ENCODE results near the gene FUOM.
A peak's percentile ranks its signal among the peaks of the same experiment; 100 is the strongest.

Gene FUOM

DNA sequence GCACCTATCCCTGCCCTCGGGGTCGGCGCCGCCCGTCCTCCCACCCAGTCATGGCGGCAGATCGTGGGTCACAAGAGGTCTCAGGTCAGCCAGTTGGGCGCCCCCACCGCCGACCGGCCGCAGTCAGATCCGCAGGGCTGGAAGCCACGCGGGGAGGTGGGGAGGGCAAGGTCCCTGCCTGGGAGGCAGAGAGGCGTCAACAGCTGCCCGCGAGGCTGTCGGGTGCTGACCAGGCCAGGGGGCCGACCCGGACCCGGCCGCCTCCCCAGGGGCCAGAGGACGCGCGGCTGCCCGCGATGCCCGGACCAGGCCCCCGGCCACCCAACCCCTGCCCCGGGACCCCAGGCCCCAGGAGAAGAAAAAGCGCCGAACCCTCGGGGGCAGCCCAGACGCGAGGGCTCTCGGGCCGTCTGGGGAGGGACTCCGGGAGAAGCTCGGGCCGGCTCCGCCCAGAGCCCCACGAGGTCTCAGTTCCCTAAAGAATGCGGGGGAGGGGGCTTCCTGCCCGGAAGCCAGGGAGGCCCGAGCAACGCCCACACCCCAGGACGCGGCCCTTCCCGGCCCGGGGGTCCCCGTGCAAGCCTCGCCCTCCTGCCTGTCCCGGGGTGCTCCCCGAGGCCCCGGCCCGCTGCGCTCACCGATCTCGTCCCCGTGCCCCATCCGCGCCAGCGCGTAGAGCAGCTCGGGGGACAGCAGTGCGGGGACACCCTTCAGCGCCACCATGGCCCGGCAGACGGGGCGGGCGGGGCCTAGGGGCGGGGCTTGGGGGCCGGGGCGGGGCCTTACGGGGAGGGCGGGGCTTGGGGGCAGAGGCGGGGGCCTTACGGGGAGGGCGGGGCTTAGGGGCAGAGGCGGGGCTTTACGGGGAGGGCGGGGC is at the start of gene FUOM:
FUOM (minus strand) TSS at position 735 of the 877 bp plus-strand sequence; CDS start at position 723, 12 bp downstream.
- no peak for DNase-seq (ENCODE audit: low read depth)

DNA sequence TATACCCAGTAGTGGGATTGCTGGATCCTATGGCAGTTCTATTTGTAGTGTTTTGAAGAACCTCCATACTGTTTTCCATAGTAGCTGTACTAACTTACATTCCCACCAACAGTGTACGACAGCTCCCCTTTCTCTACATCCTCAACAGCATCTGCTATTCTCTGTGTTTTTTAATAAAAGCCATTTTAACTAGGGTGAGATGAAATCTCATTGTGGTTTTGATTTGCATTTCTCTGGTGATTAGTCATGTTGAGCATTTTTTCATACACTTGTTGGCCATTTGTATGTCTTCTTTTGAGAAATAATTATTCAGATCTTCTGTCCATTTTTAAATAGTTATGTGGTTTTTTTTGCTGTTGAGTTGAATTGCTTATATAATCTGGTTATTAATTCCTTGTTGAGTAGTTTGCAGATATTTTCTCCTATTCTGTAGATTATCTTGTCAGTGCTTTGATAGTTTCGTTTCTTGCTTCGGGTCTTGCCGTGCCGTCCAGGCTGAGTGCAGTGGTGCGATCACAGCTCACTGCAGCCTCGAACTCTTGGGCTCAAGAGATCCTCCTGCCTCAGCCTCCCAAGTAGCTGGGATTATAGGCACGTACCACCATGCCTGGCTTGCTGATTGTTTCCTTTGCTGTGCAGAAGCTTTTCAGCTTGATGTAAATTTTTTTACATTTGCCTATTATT is 48.2 kb upstream of the FUOM start:
- peak; percentile 16 for DNase-seq (ENCODE audit: low read depth)

GRCh38 chr10:133405272-133405671 is 47.5 kb upstream of the FUOM start:
- no peak for DNase-seq (ENCODE audit: low read depth)

GRCh38 chr10:133403784-133404183 is 46.0 kb upstream of the FUOM start:
- no peak for DNase-seq (ENCODE audit: low read depth)

- no peak for DNase-seq (ENCODE audit: low read depth)
Observed at GRCh38 chr10:133403359-133403758, 45.5 kb upstream of the FUOM start.

DNA sequence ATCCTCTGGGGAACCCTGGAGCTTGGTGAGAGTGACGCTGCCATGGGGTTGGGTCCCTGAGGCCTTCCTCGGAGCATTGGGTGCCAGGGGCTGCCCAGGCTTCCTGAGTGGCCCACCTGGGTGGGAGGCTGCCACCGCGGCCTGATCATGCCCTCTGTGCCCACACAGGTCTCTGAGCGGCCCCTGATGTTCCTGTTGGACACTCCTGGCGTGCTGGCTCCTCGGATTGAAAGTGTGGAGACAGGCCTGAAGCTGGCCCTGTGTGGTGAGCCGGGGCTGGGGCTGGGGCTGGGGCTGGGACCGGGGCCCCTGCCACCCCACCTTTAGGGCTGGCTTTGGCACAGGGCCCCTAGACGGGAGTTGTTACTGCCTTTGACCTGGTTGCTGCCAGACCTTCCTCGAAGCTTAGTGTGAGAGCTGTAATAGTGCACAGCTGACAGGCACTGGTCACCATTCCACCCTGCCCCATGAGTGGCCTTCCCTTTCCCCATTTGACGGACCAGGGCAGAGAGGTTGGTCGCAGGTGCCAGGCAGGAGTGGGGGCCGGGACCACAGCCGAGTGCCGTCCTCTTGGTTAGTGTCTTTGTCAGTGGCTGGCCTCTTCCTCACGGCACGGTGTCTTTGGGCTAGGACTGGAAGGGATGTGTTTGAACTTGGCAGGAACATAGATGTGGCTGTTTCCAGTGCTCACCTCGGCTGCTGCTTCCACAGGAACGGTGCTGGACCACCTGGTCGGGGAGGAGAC is 44.3 kb upstream of the FUOM start:
- no peak for DNase-seq (ENCODE audit: low read depth)

GRCh38 chr10:133401500-133401899 is 43.7 kb upstream of the FUOM start:
- no peak for DNase-seq (ENCODE audit: low read depth)

- no peak for DNase-seq (ENCODE audit: low read depth)
Observed at GRCh38 chr10:133400624-133401424, 43.0 kb upstream of the FUOM start.

DNA sequence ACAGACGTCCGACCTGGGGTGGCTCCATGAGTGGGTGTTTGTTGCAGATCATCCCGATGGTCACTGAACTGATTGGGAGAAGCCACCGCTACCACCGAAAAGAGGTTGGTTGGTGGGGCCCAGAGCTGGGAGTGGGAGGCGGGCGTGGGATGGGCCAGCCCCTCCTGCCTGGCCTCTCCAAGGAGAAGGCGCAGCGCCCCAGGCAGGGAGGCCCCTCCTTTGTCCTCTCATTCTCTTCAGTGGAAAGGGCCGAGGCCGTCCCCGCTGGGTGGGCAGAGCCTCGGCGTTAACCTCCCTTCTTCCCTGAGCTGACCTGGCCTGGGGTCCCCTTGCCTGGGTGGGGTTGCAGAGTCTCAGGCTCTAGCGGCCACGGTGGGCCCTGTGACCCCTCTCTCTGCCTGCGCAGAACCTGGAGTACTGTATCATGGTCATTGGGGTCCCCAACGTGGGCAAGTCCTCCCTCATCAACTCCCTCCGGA is 41.3 kb upstream of the FUOM start:
- DNase-seq (ENCODE audit: low read depth): no peak

DNA sequence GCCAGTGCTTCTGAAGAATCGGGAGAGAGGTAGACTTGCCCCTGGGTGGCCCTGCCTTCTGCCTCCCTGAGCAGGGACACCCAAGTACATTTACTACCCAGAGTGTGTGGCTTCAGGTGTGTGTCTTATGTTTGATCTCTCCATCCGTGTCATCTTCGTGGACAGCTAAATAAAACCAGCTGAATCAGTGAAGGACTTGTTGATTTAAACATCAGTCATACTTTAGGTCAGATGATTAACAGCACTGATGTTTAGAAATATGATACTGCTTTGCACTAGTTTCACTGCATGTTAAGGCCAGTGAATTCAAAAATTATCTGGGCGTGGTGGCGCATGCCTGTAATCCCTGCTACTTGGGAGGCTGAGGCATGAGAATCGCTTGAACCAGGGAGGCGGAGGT is 40.1 kb upstream of the FUOM start:
- no peak for DNase-seq (ENCODE audit: low read depth)

- DNase-seq (ENCODE audit: low read depth): no peak
Observed at GRCh38 chr10:133396035-133396624, 38.3 kb upstream of the FUOM start.

- no peak for DNase-seq (ENCODE audit: low read depth)
Observed at GRCh38 chr10:133394801-133395221, 37.0 kb upstream of the FUOM start.

DNA sequence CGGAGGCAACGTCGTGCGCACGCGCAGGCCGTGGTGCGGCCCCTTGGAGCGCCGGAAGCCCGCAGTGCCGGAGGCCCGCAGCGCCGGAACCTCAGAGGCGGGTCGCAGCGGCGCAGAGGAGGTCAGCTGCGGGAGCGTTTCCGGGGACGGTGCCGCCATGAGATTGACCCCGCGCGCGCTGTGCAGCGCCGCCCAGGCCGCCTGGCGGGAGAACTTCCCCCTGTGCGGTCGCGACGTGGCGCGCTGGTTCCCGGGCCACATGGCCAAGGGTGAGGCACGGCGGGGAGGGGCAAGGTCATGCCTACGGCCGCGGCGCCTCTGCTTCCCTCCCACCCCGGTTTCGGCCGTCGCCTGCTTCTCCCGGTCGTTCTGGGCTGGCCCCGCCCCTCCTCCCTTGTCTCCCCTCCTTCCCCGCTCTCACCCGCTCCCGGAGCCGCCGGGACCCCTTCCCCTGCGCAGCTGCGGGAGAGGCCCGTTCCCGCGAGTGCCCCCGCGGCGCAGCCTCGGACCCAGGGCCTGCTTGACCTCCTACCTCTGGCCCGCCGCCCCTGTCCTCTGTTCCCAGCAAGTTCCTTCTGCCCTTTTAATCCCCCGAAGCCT is 36.3 kb upstream of the FUOM start, which contains the start of gene MTG1:
MTG1 (plus strand) TSS at position 94 of the 600 bp plus-strand sequence; CDS start at position 158, 64 bp downstream.
- peak; percentile 60 for DNase-seq (ENCODE audit: low read depth)

GRCh38 chr10:133393401-133394063 is 35.7 kb upstream of the FUOM start:
- no peak for DNase-seq (ENCODE audit: low read depth)

DNA sequence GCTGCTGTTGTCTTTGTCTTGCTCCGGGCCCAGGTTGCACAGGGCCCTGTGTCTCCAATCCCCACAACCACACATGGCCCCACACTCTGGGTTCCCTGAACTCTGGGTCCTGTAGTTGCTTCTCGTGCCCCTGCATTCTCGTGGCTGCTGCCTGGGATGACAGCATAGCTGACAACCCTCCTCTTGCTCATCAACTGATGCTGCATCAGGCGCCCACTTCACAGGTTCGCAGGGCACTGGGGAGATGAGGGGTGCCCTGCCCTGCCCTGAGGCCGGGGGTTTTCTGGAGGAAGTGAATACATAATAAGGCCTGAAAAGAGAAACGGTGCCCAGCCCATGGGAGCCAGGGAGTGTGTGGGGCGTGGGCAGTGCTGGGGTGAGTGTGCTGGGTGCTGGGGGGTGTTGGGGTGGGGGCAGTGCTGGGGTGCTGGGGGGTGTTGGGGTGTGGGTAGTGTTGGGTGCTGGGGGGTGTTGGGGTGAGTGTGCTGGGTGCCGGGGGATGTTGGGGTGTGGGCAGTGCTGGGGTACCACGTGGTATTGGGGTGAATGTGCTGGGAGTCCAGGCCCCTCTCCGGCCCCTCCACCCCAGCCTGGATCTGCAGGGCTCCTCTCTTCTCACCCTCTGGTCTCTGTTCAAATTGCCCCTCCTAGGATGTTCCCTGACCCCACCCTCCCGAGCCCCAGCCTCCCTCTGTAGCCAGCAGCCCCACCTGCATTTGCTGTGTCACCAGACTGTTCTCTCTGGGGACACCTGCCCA is 34.1 kb upstream of the FUOM start:
- no peak for DNase-seq (ENCODE audit: low read depth)

DNA sequence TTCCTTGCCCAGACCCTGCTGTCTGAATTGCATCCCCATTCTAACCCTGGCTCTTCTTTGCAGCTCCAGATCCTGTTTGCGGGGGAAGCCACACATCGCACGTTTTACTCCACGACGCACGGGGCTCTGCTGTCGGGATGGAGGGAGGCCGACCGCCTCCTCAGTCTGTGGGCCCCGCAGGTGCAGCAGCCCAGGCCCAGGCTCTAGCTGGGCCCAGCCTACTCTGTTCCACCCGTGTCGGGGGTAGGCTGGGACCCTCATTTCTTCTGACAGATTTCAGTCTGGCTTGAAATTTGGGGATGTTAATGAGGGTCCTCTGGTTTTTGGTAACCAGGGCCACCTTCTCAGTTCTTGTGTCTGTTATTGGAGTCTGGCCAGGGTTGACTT is 33.4 kb upstream of the FUOM start:
- no peak for DNase-seq (ENCODE audit: low read depth)

DNA sequence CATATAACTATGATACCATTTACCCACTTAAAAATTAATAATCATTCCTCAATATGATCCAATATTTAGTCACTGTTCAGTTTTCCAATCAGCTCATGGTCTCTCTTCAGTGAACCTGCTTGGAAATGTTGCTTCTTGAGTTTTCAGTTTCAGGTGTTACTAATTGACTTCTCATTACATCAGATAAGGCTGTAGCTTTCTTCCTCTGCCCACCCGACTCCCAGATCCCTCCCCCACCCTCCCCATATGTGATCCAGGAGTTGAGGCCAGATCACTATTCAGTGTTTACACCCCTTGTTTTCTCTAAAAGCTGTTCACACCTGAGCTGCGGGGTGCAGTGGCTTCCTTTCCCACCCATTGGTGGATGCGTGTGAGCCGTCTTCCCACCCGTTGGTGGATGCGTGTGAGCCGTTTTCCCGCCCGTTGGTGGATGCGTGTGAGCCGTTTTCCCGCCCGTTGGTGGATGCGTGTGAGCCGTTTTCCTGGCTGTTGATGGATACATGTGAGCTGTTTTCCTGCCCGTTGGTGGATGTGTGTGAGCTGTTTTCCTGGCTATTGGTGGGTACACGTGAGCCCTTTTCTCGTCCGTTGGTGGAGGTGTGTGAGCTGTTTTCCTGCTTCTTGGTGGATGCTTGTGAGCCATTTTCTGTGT is 32.9 kb upstream of the FUOM start:
- no peak for DNase-seq (ENCODE audit: low read depth)

- no peak for DNase-seq (ENCODE audit: low read depth)
Observed at GRCh38 chr10:133388973-133389818, 31.4 kb upstream of the FUOM start.
